H1 (cell line): ENCODE data around the gene CALML5. TPM values are rescaled to one million over a fixed set of nuclear protein-coding genes. Genes with fewer than 3 reads are reported as not detected.

Experiments
- CTCF ChIA-PET: fragments of 300-600 bp; sonication (Branson Sonifier 250); formaldehyde crosslinking; loops from one replicate; lab custom pipeline; 2021; ENCODE audit not compliant: partially characterized antibody; lab: Charles Lee
- POLR2A ChIA-PET: fragments of 300-600 bp; sonication (Branson Sonifier 250); formaldehyde crosslinking; loops from one replicate; lab custom pipeline; 2021; ENCODE audit warnings: inconsistent platforms; ENCODE audit not compliant: partially characterized antibody; lab: Charles Lee
- DNase-seq, 2 experiments: peaks; one replicate each; pipeline versions ENCODE4 v3.0.0 to v3.0.0-alpha.2; 2010 to 2022; ENCODE audit warnings: low spot score in 2 of 2, low read depth in 1 of 2, mixed read lengths in 1 of 2
- FAIRE-seq: peaks from 2 replicates; lab custom pipeline; 2011; peaks lifted over from hg19 to GRCh38; lab: Jason Lieb, UNC
- H2AFZ ChIP-seq: 2 replicates; pipeline ENCODE4 v1.8.1; 2012; ENCODE audit warnings: low read length, inconsistent platforms
- H2AK5ac ChIP-seq: 2 replicates; pipeline ENCODE4 v1.6.1; 2013; ENCODE audit warnings: low read depth, low read length
- H2BK120ac ChIP-seq: replicated peaks from 2 replicates; pipeline ENCODE3; 2013; ENCODE audit warnings: low read depth, low read length, inconsistent platforms
- H2BK12ac ChIP-seq: 2 replicates; pipeline ENCODE4 v1.6.1; 2013; ENCODE audit warnings: low read depth, low read length
- H2BK15ac ChIP-seq: 2 replicates; pipeline ENCODE4 v1.6.1; 2013; ENCODE audit warnings: low read length
- H2BK20ac ChIP-seq: 2 replicates; pipeline ENCODE4 v1.6.1; 2013; ENCODE audit warnings: low read length
- H2BK5ac ChIP-seq: 2 replicates; pipeline ENCODE4 v1.6.1; 2013; ENCODE audit warnings: low read depth, low read length
- H3K14ac ChIP-seq: 2 replicates; pipeline ENCODE4 v1.6.1; 2013; ENCODE audit warnings: inconsistent platforms; ENCODE audit not compliant: insufficient read length
- H3K18ac ChIP-seq: 2 replicates; pipeline ENCODE4 v1.6.1; 2013; ENCODE audit warnings: low read length; ENCODE audit errors: extremely low read depth
- H3K23ac ChIP-seq: 2 replicates; pipeline ENCODE4 v1.6.1; 2013; ENCODE audit warnings: inconsistent platforms; ENCODE audit not compliant: insufficient read length
- H3K23me2 ChIP-seq: 2 replicates; pipeline ENCODE4 v1.6.1; 2013; ENCODE audit warnings: low read depth, low read length
- H3K27ac ChIP-seq: 2 replicates; pipeline ENCODE4 v1.6.1; 2011; ENCODE audit warnings: low read depth, low read length, inconsistent platforms
- H3K27me3 ChIP-seq, 4 experiments: replicated peaks in 1 of 4; 1 replicate in 1 of 4; 2 replicates in 3 of 4; pipeline versions ENCODE4 v1.6.1 to v1.8.1; 2011 to 2013; ENCODE audit warnings: low read length in 3 of 4, mild to moderate bottlenecking in 3 of 4, inconsistent platforms in 2 of 4, mixed read lengths in 2 of 4, moderate library complexity in 1 of 4; ENCODE audit not compliant: control insufficient read depth in 3 of 4, insufficient read depth in 3 of 4; ENCODE audit errors: extremely low read depth in 1 of 4
- H3K36me3 ChIP-seq, 4 experiments: 2 replicates each; pipeline versions ENCODE4 v1.6.1 to v1.8.1; 2011 to 2013; ENCODE audit warnings: mild to moderate bottlenecking in 4 of 4, low read length in 3 of 4, moderate library complexity in 2 of 4, control low read depth in 1 of 4, inconsistent platforms in 1 of 4; ENCODE audit not compliant: insufficient read depth in 4 of 4, control insufficient read depth in 2 of 4
- H3K4ac ChIP-seq: replicated peaks from 2 replicates; pipeline ENCODE3; 2013; ENCODE audit warnings: low read length, low read depth, mixed read lengths, inconsistent platforms; ENCODE audit not compliant: insufficient read length
- H3K4me1 ChIP-seq, 4 experiments: replicated peaks in 1 of 4; 1 replicate in 1 of 4; 2 replicates in 3 of 4; pipeline versions ENCODE4 v1.6.1 to v1.8.1; 2011 to 2013; ENCODE audit warnings: low read length in 3 of 4, inconsistent platforms in 2 of 4, mixed read lengths in 1 of 4; ENCODE audit not compliant: insufficient read depth in 4 of 4, control insufficient read depth in 3 of 4
- H3K4me2 ChIP-seq, 2 experiments: 2 replicates each; pipeline versions ENCODE4 v1.6.1 to v1.8.1; 2011 to 2013; ENCODE audit warnings: low read depth in 2 of 2, low read length in 2 of 2, control low read depth in 1 of 2, inconsistent platforms in 1 of 2, mild to moderate bottlenecking in 1 of 2; ENCODE audit not compliant: insufficient read depth in 1 of 2
- H3K4me3 ChIP-seq, 4 experiments: fragments of 200-600, 300-600 bp in 1 of 4; sonication (generic), shearing (Covaris generic), sonication (Bioruptor Twin) in 1 of 4; 2 replicates each; pipeline versions ENCODE4 v1.5.1 to v1.8.1; 2011 to 2016; ENCODE audit warnings: low read length in 4 of 4, low read depth in 3 of 4, control low read depth in 2 of 4, inconsistent platforms in 2 of 4, mild to moderate bottlenecking in 2 of 4, mixed read lengths in 1 of 4, moderate library complexity in 1 of 4; ENCODE audit not compliant: insufficient read depth in 2 of 4; ENCODE audit errors: extremely low read depth in 1 of 4
- H3K56ac ChIP-seq: replicated peaks from 2 replicates; pipeline ENCODE3; 2013; ENCODE audit warnings: low read depth, mild to moderate bottlenecking, mixed read lengths, low read length, inconsistent platforms; ENCODE audit not compliant: insufficient read length
- H3K79me1 ChIP-seq: 2 replicates; pipeline ENCODE4 v1.6.1; 2013; ENCODE audit warnings: low read depth, low read length, control low read depth
- H3K79me2 ChIP-seq, 2 experiments: 2 replicates each; pipeline versions ENCODE4 v1.6.1 to v1.8.1; 2012 to 2013; ENCODE audit warnings: low read length in 2 of 2, mild to moderate bottlenecking in 2 of 2, inconsistent platforms in 1 of 2; ENCODE audit not compliant: insufficient read depth in 2 of 2, control insufficient read depth in 1 of 2
- H3K9ac ChIP-seq, 4 experiments: replicated peaks in 1 of 4; 1 replicate in 1 of 4; 2 replicates in 3 of 4; pipeline versions ENCODE4 v1.6.1 to v1.8.1; 2011 to 2013; ENCODE audit warnings: low read depth in 3 of 4, low read length in 3 of 4, control low read depth in 2 of 4, mild to moderate bottlenecking in 2 of 4, moderate library complexity in 2 of 4, inconsistent platforms in 1 of 4; ENCODE audit errors: extremely low read depth in 1 of 4
- H3K9me3 ChIP-seq, 2 experiments: 2 replicates each; pipeline versions ENCODE4 v1.6.1 to v1.8.1; 2012 to 2013; ENCODE audit warnings: mild to moderate bottlenecking in 2 of 2, moderate library complexity in 2 of 2, control low read depth in 1 of 2, inconsistent platforms in 1 of 2, low read depth in 1 of 2, low read length in 1 of 2, mixed read lengths in 1 of 2; ENCODE audit not compliant: insufficient read depth in 2 of 2
- H4K20me1 ChIP-seq, 2 experiments: replicated peaks in 1 of 2; 2 replicates each; pipeline versions ENCODE3 to v1.8.1; 2011 to 2013; ENCODE audit warnings: inconsistent platforms in 2 of 2, low read length in 2 of 2, mild to moderate bottlenecking in 1 of 2; ENCODE audit not compliant: insufficient read depth in 2 of 2, control insufficient read depth in 1 of 2
- H4K5ac ChIP-seq: 2 replicates; pipeline ENCODE4 v1.6.1; 2013; ENCODE audit warnings: low read length, low read depth, mixed read lengths, inconsistent platforms; ENCODE audit not compliant: insufficient read length
- H4K8ac ChIP-seq: 2 replicates; pipeline ENCODE4 v1.8.0; 2013; ENCODE audit warnings: mild to moderate bottlenecking, moderate library complexity, low read length, inconsistent platforms; ENCODE audit not compliant: insufficient read depth; ENCODE audit errors: extremely low read depth
- H4K91ac ChIP-seq: replicated peaks from 2 replicates; pipeline ENCODE3; 2013; ENCODE audit warnings: low read length, mixed read lengths, inconsistent platforms; ENCODE audit not compliant: insufficient read length
- CEBPB ChIP-seq: IDR thresholded peaks from 2 replicates; pipeline ENCODE4 v1.6.1; 2012; ENCODE audit warnings: low read depth, low read length
- FOSL1 ChIP-seq: IDR thresholded peaks from 2 replicates; pipeline ENCODE4 v1.6.1; 2011; ENCODE audit warnings: mild to moderate bottlenecking, low read depth, low read length, moderate library complexity; ENCODE audit not compliant: insufficient read depth
- RAD21 ChIP-seq, 2 experiments: IDR thresholded peaks in 1 of 2; conservative IDR thresholded peaks in 1 of 2; 2 replicates each; pipeline ENCODE4 v1.6.1; 2011; ENCODE audit warnings: low read depth in 2 of 2, low read length in 2 of 2, improper control_type of control experiment in 1 of 2, inconsistent platforms in 1 of 2, mild to moderate bottlenecking in 1 of 2, moderate library complexity in 1 of 2
- WGBS, 2 experiments: shearing (Covaris generic) in 1 of 2; methylation state at CpG; one replicate each; pipeline versions ENCODE4 v1.1.6 to v1.1.7; 2013 to 2015; ENCODE audit warnings: low lambda C conversion rate in 2 of 2, mixed read lengths in 2 of 2, inconsistent platforms in 1 of 2, low coverage in 1 of 2, missing lambda C conversion rate in 1 of 2; ENCODE audit not compliant: insufficient replicate concordance in 2 of 2, insufficient coverage in 1 of 2, insufficient read length in 1 of 2; ENCODE audit errors: extremely low coverage in 1 of 2, missing lambda C conversion rate in 1 of 2; 5-methylcytosine and 5-hydroxymethylcytosine counted together
- polyA plus RNA-seq, 7 experiments: library from polyadenylated mRNA; depleted of rRNA in 3 of 7; stranded (reverse) in 5 of 7; unstranded in 2 of 7; fragments of >200 nt in 5 of 7; fragments of 200-250 nt in 2 of 7; gene quantifications; 1 replicate in 5 of 7; 2 replicates in 1 of 7; 4 replicates in 1 of 7; pipeline versions ENCODE4 v1.2.1 to v1.2.3, GENCODE V29; 2011 to 2013; ENCODE audit warnings: missing spikeins in 2 of 7, mixed read lengths in 2 of 7
- total RNA-seq: library from RNA; stranded (reverse); fragmentation: NEBNext Ultra II Directional; extraction: Animal tissue kit (Norgen Biotek cat#: 25700); gene quantifications from 2 replicates; pipeline ENCODE4 v1.2.1, GENCODE V29; 2021

Gene CALML5
- total and polyA plus RNA-seq, 2 of the 8 experiments (the other 6 are each of a cell fraction or from before 2014, with no cell fraction given) = not detected

- Histone ChIP-seq H3K79me1 (no peaks in the 10 kb centered on the region), H3K56ac (no peak overlapping the region), H3K4me3 (no peak overlapping the region), H2BK5ac (no peak overlapping the region), H3K14ac (no peak overlapping the region), H3K9me3 (peaks cover 0 to 3% of the 10 kb centered on the region in 2 experiments; a peak in 1 of 4 replicates), H2BK20ac (no peak overlapping the region), H3K36me3 (no peaks in the 10 kb centered on the region), H2BK12ac (no peak overlapping the region; the same call in 1 of the 2 replicates), H3K18ac (no peak overlapping the region), H3K23ac (no peak overlapping the region), H4K5ac (no peak overlapping the region), H3K23me2 (no peaks in the 10 kb centered on the region), H3K79me2 (no peaks in the 10 kb centered on the region), H3K9ac (no peak overlapping the region), H3K27ac (no peak overlapping the region), H2BK120ac (no peak overlapping the region), H3K4ac (no peak overlapping the region), H4K20me1 (no peaks in the 10 kb centered on the region), H3K27me3 (no peaks in the 10 kb centered on the region), H3K4me2 (no peak overlapping the region), H2AFZ (no peak overlapping the region), H4K91ac (no peak overlapping the region), H4K8ac (no peak overlapping the region; the same call in 1 of the 2 replicates), H2AK5ac (no peak overlapping the region), H3K4me1 (peaks cover 0 to 5% (median 0%) of the 10 kb centered on the region in 4 experiments; a peak in 1 of 7 replicates), H2BK15ac (no peak overlapping the region)
- no peak for TF ChIP-seq RAD21 (IDR thresholded peaks at IDR 0.05 in 1 of 2, conservative IDR thresholded peaks at IDR 0.05 in 1 of 2; ENCODE audit: low read depth in 2 of 2, low read length in 2 of 2)
- no peak for TF ChIP-seq CEBPB
- no peak for TF ChIP-seq FOSL1
- 93% methylated on average over 10 of the region's 11 CpGs; no CpG with 5 or more reads in 1 of the 2 experiments for WGBS, 2 experiments
- ChIA-PET POLR2A (interaction anchor here (0.7 kb wide), 1 partner anchor 136 kb away, joined by 3 read pairs; no protein-coding TSS in a partner anchor), CTCF (interaction anchor here (0.6 to 2.6 kb wide), 8 partner anchors 10 to 296 kb away, joined by 3 to 8 read pairs (median 4); no protein-coding TSS in a partner anchor)
- FAIRE-seq = no peak
- DNase-seq = no peak
Observed at GRCh38 chr10:5528989-5529701, 29.8 kb upstream of the CALML5 start.
